Measurements from ENCODE around the gene MED7.
"Not testable (repeated sequence)": the region's sequence is repeated elsewhere in the genome, so short reads cannot be mapped to it uniquely, and the experiment has no call there.

Gene MED7

DNA sequence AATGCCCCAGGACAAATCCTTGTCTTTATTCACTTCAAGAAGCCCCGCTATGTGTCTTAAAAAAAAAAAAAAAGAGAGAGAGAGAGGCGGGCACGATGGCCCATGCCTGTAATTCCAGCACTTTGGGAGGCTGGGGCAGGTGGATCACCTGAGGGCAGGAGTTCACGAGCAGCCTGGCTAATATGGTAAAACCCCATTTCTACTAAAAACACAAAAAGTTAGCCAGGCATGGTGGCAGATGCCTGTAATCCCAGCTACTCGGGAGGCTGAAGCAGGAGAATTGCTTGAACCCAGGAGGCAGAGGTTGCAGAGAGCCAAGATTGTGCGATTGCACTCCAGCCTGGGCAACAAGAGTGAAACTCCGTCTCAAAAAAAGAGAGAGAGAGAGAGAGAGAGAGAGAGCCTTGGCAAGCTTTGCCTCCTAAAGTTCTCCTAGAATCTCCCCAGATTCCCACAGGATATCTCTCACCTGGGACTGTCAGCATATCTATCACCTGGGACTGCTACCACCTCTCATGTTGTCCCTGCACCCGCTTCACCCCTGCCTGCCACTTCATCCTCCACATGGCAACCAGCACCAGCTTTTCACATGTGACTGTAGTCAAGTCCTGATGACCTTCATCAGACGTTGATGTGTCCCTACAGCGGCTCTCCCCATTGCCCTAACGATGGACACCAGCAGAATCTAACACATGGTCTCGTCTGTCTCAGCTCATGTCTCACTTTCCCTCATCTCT, 43.8 kb upstream of the MED7 start:
- no peak overlapping the region for H3K4ac ChIP-seq (ENCODE audit: low read depth, low read length)
- H3K79me1 ChIP-seq (ENCODE audit: low read length): no peaks in the 10 kb centered on the region
- H4K12ac ChIP-seq (ENCODE audit: low read depth, low read length): no peak overlapping the region
- WGBS (ENCODE audit: extremely low coverage, insufficient coverage, insufficient read length): no CpG with 5 or more reads among the region's 12 CpGs
- H3K36me3 ChIP-seq (ENCODE audit: control insufficient read depth in 1 of 2, insufficient read depth in 2 of 2, low read length in 2 of 2): no peaks in the 10 kb centered on the region
- no peak for DNase-seq
- H2BK5ac ChIP-seq (ENCODE audit: low read depth, low read length, poor library complexity): no peak overlapping the region
- H3K9me3 ChIP-seq (ENCODE audit: insufficient read depth, low read depth, low read length): no peaks in the 10 kb centered on the region
- H3K18ac ChIP-seq (ENCODE audit: low read length): no peak overlapping the region
- no peak overlapping the region for H3K9ac ChIP-seq (ENCODE audit: low read length)
- no peak overlapping the region for H2AFZ ChIP-seq (ENCODE audit: insufficient read depth, low read length, poor library complexity)
- no peak overlapping the region for H2BK120ac ChIP-seq (ENCODE audit: insufficient read depth, low read length, poor library complexity)
- H3K14ac ChIP-seq (ENCODE audit: low read length): no peak overlapping the region
- H2AK5ac ChIP-seq (ENCODE audit: low read length): no peak overlapping the region
- H3K23ac ChIP-seq (ENCODE audit: low read length): no peak overlapping the region
- H4K8ac ChIP-seq (ENCODE audit: low read depth, low read length): no peak overlapping the region
- no peak overlapping the region for H2BK12ac ChIP-seq (ENCODE audit: low read length)
- H3K79me2 ChIP-seq (ENCODE audit: control insufficient read depth, insufficient read depth, low read length, poor library complexity): no peaks in the 10 kb centered on the region
- H3K4me1 ChIP-seq (ENCODE audit: control insufficient read depth in 1 of 2, insufficient read depth in 2 of 2, low read length in 2 of 2): no peaks in the 10 kb centered on the region
- H3K27me3 ChIP-seq (ENCODE audit: insufficient read depth, low read length): no peaks in the 10 kb centered on the region
- no peak overlapping the region for H3K27ac ChIP-seq (ENCODE audit: low read depth, low read length)
- no peak overlapping the region for H3K4me3 ChIP-seq (ENCODE audit: low read depth, low read length)
- H3K4me2 ChIP-seq (ENCODE audit: low read length): no peak overlapping the region
- H4K91ac ChIP-seq (ENCODE audit: low read depth, low read length): no peak overlapping the region

- not testable (repeated sequence) for DNase-seq; H3K14ac ChIP-seq (ENCODE audit: low read length); H4K12ac ChIP-seq (ENCODE audit: low read depth, low read length); H3K27ac ChIP-seq (ENCODE audit: low read depth, low read length); H3K79me1 ChIP-seq (ENCODE audit: low read length); H3K27me3 ChIP-seq (ENCODE audit: insufficient read depth, low read length); H3K4ac ChIP-seq (ENCODE audit: low read depth, low read length); H4K8ac ChIP-seq (ENCODE audit: low read depth, low read length); H2AK5ac ChIP-seq (ENCODE audit: low read length); H4K91ac ChIP-seq (ENCODE audit: low read depth, low read length); H2BK120ac ChIP-seq (ENCODE audit: insufficient read depth, low read length, poor library complexity); H3K4me3 ChIP-seq (ENCODE audit: low read depth, low read length); H3K18ac ChIP-seq (ENCODE audit: low read length); H3K36me3 ChIP-seq (ENCODE audit: control insufficient read depth in 1 of 2, insufficient read depth in 2 of 2, low read length in 2 of 2); H3K79me2 ChIP-seq (ENCODE audit: control insufficient read depth, insufficient read depth, low read length, poor library complexity); H3K9me3 ChIP-seq (ENCODE audit: insufficient read depth, low read depth, low read length); H2AFZ ChIP-seq (ENCODE audit: insufficient read depth, low read length, poor library complexity); H2BK12ac ChIP-seq (ENCODE audit: low read length); H3K4me2 ChIP-seq (ENCODE audit: low read length); H3K23ac ChIP-seq (ENCODE audit: low read length); H3K4me1 ChIP-seq (ENCODE audit: control insufficient read depth in 1 of 2, insufficient read depth in 2 of 2, low read length in 2 of 2); H3K9ac ChIP-seq (ENCODE audit: low read length); H2BK5ac ChIP-seq (ENCODE audit: low read depth, low read length, poor library complexity)
- no CpG with 5 or more reads among the region's 6 CpGs for WGBS (ENCODE audit: extremely low coverage, insufficient coverage, insufficient read length)
Observed at GRCh38 chr5:157185122-157185521, 42.5 kb upstream of the MED7 start.

- H3K4me1 ChIP-seq (ENCODE audit: control insufficient read depth in 1 of 2, insufficient read depth in 2 of 2, low read length in 2 of 2): no peaks in the 10 kb centered on the region
- no CpG with 5 or more reads among the region's 8 CpGs for WGBS (ENCODE audit: extremely low coverage, insufficient coverage, insufficient read length)
- no peak overlapping the region for H4K12ac ChIP-seq (ENCODE audit: low read depth, low read length)
- H3K18ac ChIP-seq (ENCODE audit: low read length): no peak overlapping the region
- no peak overlapping the region for H3K9ac ChIP-seq (ENCODE audit: low read length)
- no peak overlapping the region for H3K4me2 ChIP-seq (ENCODE audit: low read length)
- H2AFZ ChIP-seq (ENCODE audit: insufficient read depth, low read length, poor library complexity): no peak overlapping the region
- H2BK12ac ChIP-seq (ENCODE audit: low read length): no peak overlapping the region
- DNase-seq: peak in 1 of 2 donors; percentile 12
- no peaks in the 10 kb centered on the region for H3K9me3 ChIP-seq (ENCODE audit: insufficient read depth, low read depth, low read length)
- no peak overlapping the region for H2BK120ac ChIP-seq (ENCODE audit: insufficient read depth, low read length, poor library complexity)
- H3K36me3 ChIP-seq (ENCODE audit: control insufficient read depth in 1 of 2, insufficient read depth in 2 of 2, low read length in 2 of 2): no peaks in the 10 kb centered on the region
- H3K4ac ChIP-seq (ENCODE audit: low read depth, low read length): no peak overlapping the region
- H3K27ac ChIP-seq (ENCODE audit: low read depth, low read length): no peak overlapping the region
- H3K4me3 ChIP-seq (ENCODE audit: low read depth, low read length): no peak overlapping the region
- no peak overlapping the region for H3K23ac ChIP-seq (ENCODE audit: low read length)
- no peak overlapping the region for H4K8ac ChIP-seq (ENCODE audit: low read depth, low read length)
- H3K79me1 ChIP-seq (ENCODE audit: low read length): no peaks in the 10 kb centered on the region
- no peaks in the 10 kb centered on the region for H3K79me2 ChIP-seq (ENCODE audit: control insufficient read depth, insufficient read depth, low read length, poor library complexity)
- H2BK5ac ChIP-seq (ENCODE audit: low read depth, low read length, poor library complexity): no peak overlapping the region
- no peaks in the 10 kb centered on the region for H3K27me3 ChIP-seq (ENCODE audit: insufficient read depth, low read length)
- no peak overlapping the region for H3K14ac ChIP-seq (ENCODE audit: low read length)
- no peak overlapping the region for H2AK5ac ChIP-seq (ENCODE audit: low read length)
- no peak overlapping the region for H4K91ac ChIP-seq (ENCODE audit: low read depth, low read length)
Observed at GRCh38 chr5:157184117-157184670, 41.5 kb upstream of the MED7 start.

GRCh38 chr5:157182143-157182757, 39.6 kb upstream of the MED7 start:
- no peaks in the 10 kb centered on the region for H3K9me3 ChIP-seq (ENCODE audit: insufficient read depth, low read depth, low read length)
- no peaks in the 10 kb centered on the region for H3K79me1 ChIP-seq (ENCODE audit: low read length)
- H3K36me3 ChIP-seq (ENCODE audit: control insufficient read depth in 1 of 2, insufficient read depth in 2 of 2, low read length in 2 of 2): no peaks in the 10 kb centered on the region
- no peak overlapping the region for H2BK120ac ChIP-seq (ENCODE audit: insufficient read depth, low read length, poor library complexity)
- WGBS (ENCODE audit: extremely low coverage, insufficient coverage, insufficient read length): no CpG with 5 or more reads among the region's 3 CpGs
- H3K79me2 ChIP-seq (ENCODE audit: control insufficient read depth, insufficient read depth, low read length, poor library complexity): no peaks in the 10 kb centered on the region
- no peaks in the 10 kb centered on the region for H3K27me3 ChIP-seq (ENCODE audit: insufficient read depth, low read length)
- no peak overlapping the region for H3K4ac ChIP-seq (ENCODE audit: low read depth, low read length)
- H3K4me1 ChIP-seq (ENCODE audit: control insufficient read depth in 1 of 2, insufficient read depth in 2 of 2, low read length in 2 of 2): no peaks in the 10 kb centered on the region
- H2AFZ ChIP-seq (ENCODE audit: insufficient read depth, low read length, poor library complexity): no peak overlapping the region
- H4K12ac ChIP-seq (ENCODE audit: low read depth, low read length): no peak overlapping the region
- no peak overlapping the region for H3K14ac ChIP-seq (ENCODE audit: low read length)
- H3K4me3 ChIP-seq (ENCODE audit: low read depth, low read length): no peak overlapping the region
- H2AK5ac ChIP-seq (ENCODE audit: low read length): no peak overlapping the region
- H3K9ac ChIP-seq (ENCODE audit: low read length): no peak overlapping the region
- no peak overlapping the region for H3K4me2 ChIP-seq (ENCODE audit: low read length)
- no peak for DNase-seq
- no peak overlapping the region for H2BK12ac ChIP-seq (ENCODE audit: low read length)
- H3K27ac ChIP-seq (ENCODE audit: low read depth, low read length): no peak overlapping the region
- H3K23ac ChIP-seq (ENCODE audit: low read length): no peak overlapping the region
- H4K8ac ChIP-seq (ENCODE audit: low read depth, low read length): no peak overlapping the region
- no peak overlapping the region for H3K18ac ChIP-seq (ENCODE audit: low read length)
- H2BK5ac ChIP-seq (ENCODE audit: low read depth, low read length, poor library complexity): no peak overlapping the region
- H4K91ac ChIP-seq (ENCODE audit: low read depth, low read length): no peak overlapping the region

All from trophoblast cell (in vitro differentiated cells and primary cell).